Activated naive CD8-positive, alpha-beta T cell treated with anti-CD3 and anti-CD28 coated beads, Interleukin-2, amount 10 ng/mL, durations not matched to agents 7 days and 5 days (primary cell): ENCODE data around the gene LILRA2. TPM values are rescaled to one million over a fixed set of nuclear protein-coding genes. Genes with fewer than 3 reads are reported as not detected.
"Not testable (repeated sequence)": the region's sequence is repeated elsewhere in the genome, so short reads cannot be mapped to it uniquely, and the experiment has no call there.

ENCODE experiments used
- ATAC-seq: fragments of 150-1000 bp; cut with Tn5 transposase; one replicate; pipeline ENCODE4 v1.10.0; 2021; ENCODE audit warnings: low read depth, moderate library complexity
- POLR2A ChIA-PET: fragments of 350-600 bp; sonication (Branson Sonifier 250); formaldehyde crosslinking; loops from one replicate; lab custom pipeline; 2021; ENCODE audit warnings: antibody characterized with exemption; lab: Charles Lee
- DNase-seq: peaks from one replicate; pipeline ENCODE4 v3.0.0; 2021
- H3K27ac Mint-ChIP-seq: one replicate; pipeline ENCODE4 v1.8.0; 2022; ENCODE audit warnings: mild to moderate bottlenecking, mixed read lengths
- H3K27me3 Mint-ChIP-seq: one replicate; pipeline ENCODE4 v1.8.0; 2022; ENCODE audit warnings: mild to moderate bottlenecking, moderate library complexity, mixed read lengths
- H3K36me3 Mint-ChIP-seq: one replicate; pipeline ENCODE4 v1.8.0; 2021; ENCODE audit warnings: mild to moderate bottlenecking, mixed read lengths
- H3K4me1 Mint-ChIP-seq: one replicate; pipeline ENCODE4 v1.8.0; 2021; ENCODE audit warnings: mixed read lengths
- H3K4me3 Mint-ChIP-seq: one replicate; pipeline ENCODE4 v1.8.0; 2022; ENCODE audit warnings: mild to moderate bottlenecking, moderate library complexity, mixed read lengths
- H3K9me3 Mint-ChIP-seq: one replicate; pipeline ENCODE4 v1.8.0; 2021; ENCODE audit warnings: mixed read lengths
- total RNA-seq, 2 experiments: library from RNA; stranded (reverse); gene quantifications; one replicate each; pipeline ENCODE4 v1.2.3, GENCODE V29; 2021

The LILRA2 gene
- total RNA-seq, 2 experiments from 2014 or later = 0.65 TPM; not detected in 1

DNA sequence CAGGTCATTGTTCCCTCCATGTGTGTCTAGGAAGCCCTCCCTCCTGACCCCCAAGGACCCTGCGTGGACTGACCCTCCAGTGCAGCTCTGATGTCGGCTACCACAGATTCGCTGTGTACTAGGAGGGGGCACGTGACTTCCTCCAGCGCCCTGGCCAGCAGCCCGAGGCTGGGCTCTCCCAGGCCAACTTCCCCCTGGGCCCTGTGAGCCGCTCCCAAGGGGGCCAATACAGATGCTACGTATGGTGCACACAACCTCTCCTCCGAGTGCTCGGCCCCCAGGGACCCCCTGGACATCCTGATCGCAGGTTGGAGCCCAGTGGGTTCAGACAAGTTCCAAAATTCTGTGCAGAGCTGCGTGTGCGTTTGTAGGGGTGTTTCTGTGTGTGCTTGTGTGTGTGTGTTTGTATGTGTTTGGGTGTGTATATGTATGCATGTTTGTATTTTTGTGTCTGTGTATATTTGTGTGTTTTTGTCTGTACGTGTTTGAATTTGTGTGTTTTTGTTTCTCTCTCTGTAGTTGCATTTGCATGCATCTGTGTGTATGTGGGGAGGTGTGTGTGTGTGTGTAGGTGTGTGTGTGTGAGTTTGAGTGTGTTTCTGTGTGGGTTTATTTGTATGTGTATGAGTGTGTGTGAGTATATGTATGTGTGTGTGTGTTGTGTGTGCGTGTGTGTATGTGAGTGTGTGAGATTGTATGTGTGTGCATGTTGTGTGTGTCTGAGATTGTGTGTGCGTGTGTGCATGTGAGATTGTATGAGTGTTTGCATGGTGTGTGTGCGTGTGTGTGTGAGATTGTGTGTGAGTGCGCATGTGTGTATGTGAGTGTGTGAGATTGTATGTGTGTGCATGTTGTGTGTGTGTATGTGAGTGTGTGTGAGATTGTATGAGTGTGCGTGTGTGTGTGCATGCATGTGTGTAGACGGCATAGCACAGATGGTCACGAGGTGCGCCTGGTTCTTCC is 21.4 kb upstream of the LILRA2 start:
- POLR2A ChIA-PET = no interaction called here
- no peaks in the 10 kb centered on the region for H3K36me3 Mint-ChIP-seq

DNA sequence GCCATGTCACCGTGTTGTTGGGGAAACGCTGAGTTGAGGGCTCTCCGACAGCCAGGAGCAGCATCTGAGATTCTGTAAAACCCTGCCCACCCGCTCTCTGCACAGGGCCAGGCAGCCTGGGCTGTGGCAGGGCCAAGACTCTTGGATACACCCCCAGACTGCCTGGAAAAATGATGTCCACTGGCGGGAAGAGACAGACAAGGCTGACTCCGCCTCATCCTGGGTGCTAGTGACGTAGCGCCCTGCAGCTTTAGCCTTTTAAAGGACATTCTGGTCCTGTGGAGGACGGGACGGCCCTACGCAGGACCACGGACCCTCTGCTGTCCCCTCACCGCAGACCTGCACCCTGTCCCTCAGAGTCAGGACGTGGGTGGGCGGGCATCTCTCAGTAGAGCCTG is 20.7 kb upstream of the LILRA2 start:
- H3K27ac Mint-ChIP-seq = no peak overlapping the region
- no peak overlapping the region for H3K4me3 Mint-ChIP-seq
- DNase-seq = no peak
- peaks cover 4% of the 10 kb centered on the region for H3K9me3 Mint-ChIP-seq
- ATAC-seq = no peak
- POLR2A ChIA-PET = no interaction called here
- H3K4me1 Mint-ChIP-seq = peaks cover 7% of the 10 kb centered on the region
- H3K36me3 Mint-ChIP-seq = no peaks in the 10 kb centered on the region
- peaks cover 17% of the 10 kb centered on the region for H3K27me3 Mint-ChIP-seq

More for the DNA sequence above, 21.4 kb upstream of the LILRA2 start:
- Mint-ChIP-seq H3K9me3 (peaks cover 4% of the 10 kb centered on the region), H3K27ac (no peak overlapping the region), H3K27me3 (peaks cover 17% of the 10 kb centered on the region), H3K4me1 (peaks cover 7% of the 10 kb centered on the region), H3K4me3 (no peak overlapping the region)
- ATAC-seq = no peak
- DNase-seq = no peak

DNA sequence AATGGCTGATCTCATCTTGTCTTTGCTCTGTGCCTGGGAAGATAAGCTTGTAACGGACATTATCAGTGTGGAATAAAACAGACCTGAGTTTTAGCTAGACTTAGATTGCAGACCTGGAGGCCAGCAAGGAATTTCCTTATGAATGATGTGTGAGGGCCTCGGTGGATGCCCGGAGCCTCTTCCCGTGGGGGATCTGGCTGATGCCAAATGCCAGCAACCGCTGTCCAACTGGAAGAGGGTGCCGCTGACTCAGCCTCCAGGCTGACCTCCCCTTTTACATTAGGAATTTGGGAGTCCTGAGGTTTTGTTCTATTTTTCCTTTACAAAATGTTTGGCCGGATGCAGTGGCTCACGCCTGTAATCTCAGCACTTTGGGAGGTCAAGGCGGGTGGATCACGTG is 19.6 kb upstream of the LILRA2 start:
- DNase-seq (no peak), ATAC-seq (no peak)
- POLR2A ChIA-PET = no interaction called here
- H3K9me3 Mint-ChIP-seq = peaks cover 4% of the 10 kb centered on the region
- H3K27me3 Mint-ChIP-seq = peaks cover 25% of the 10 kb centered on the region
- no peak overlapping the region for H3K4me3 Mint-ChIP-seq
- H3K27ac Mint-ChIP-seq = no peak overlapping the region
- peaks cover 7% of the 10 kb centered on the region for H3K4me1 Mint-ChIP-seq
- H3K36me3 Mint-ChIP-seq = no peaks in the 10 kb centered on the region

DNA sequence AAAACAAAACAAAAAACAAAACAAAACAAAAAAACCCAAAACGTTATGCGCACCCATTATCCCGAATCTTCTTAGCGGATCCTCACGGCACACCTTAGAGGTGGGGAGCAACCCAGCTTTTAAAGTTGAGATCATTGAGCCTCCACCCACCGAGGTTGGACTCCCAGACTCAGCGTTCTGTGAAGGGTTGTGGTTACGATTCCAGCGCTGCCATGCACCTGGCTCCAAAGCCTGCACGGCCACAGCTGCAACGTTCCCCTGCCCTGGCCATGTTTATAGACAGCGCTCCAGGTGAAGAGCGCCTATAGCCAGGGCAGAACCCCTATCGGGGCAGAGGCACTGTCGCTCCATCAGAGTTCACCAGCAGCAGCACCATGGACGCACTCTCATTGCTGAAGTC is 18.7 kb upstream of the LILRA2 start:
- ATAC-seq (no peak), DNase-seq (no peak)
- no peaks in the 10 kb centered on the region for H3K36me3 Mint-ChIP-seq
- H3K4me3 Mint-ChIP-seq = no peak overlapping the region
- peaks cover 4% of the 10 kb centered on the region for H3K9me3 Mint-ChIP-seq
- no peak overlapping the region for H3K27ac Mint-ChIP-seq
- POLR2A ChIA-PET = no interaction called here
- H3K27me3 Mint-ChIP-seq = peaks cover 28% of the 10 kb centered on the region
- peaks cover 7% of the 10 kb centered on the region for H3K4me1 Mint-ChIP-seq

DNA sequence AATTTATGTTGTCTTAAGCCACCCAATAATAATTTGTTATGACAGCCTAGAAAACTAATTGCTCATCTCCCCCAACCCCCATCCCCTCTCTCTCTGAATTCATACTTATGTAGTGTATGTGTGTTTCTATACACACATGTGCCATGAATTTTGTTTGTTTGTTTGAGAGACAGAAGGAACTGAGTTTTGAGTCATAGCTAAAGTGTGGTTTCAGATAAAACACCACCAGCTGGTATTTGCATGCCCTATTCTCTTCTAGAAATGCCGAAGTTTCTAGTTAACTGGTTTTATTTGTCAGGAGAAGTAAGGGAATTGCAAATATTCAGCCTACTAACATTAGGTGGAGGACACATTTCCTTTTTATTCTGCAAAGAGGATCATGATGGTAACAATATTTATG is 17.4 kb upstream of the LILRA2 start:
- H3K9me3 Mint-ChIP-seq = peaks cover 4% of the 10 kb centered on the region
- H3K4me3 Mint-ChIP-seq = no peak overlapping the region
- peaks cover 28% of the 10 kb centered on the region for H3K27me3 Mint-ChIP-seq
- no peak for DNase-seq
- H3K4me1 Mint-ChIP-seq = peaks cover 6% of the 10 kb centered on the region
- POLR2A ChIA-PET = no interaction called here
- ATAC-seq = no peak
- H3K27ac Mint-ChIP-seq = no peak overlapping the region
- no peaks in the 10 kb centered on the region for H3K36me3 Mint-ChIP-seq

DNA sequence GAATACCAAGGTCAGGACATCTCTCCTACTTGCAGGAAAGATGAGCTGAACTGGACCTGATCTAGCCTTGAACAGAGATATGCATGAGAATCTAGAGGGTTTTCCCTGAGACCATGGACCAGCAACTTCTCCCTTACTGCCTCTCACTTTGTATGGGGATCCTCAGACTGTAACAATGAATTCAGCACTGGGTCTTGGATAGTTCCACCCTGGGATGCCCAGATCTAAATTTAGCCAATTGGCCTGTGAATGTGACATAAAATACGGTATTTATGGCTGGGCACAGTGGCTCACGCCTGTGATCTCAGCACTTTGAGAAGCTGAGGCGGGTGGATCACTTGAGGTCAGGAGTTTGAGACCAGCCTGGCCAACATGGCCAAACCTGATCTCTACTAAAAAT is 15.3 kb upstream of the LILRA2 start:
- no peaks in the 10 kb centered on the region for H3K36me3 Mint-ChIP-seq
- no peaks in the 10 kb centered on the region for H3K4me1 Mint-ChIP-seq
- DNase-seq (no peak), ATAC-seq (no peak)
- POLR2A ChIA-PET = no interaction called here
- H3K27ac Mint-ChIP-seq = no peak overlapping the region
- peaks cover 25% of the 10 kb centered on the region for H3K27me3 Mint-ChIP-seq
- H3K4me3 Mint-ChIP-seq = no peak overlapping the region
- H3K9me3 Mint-ChIP-seq = no peaks in the 10 kb centered on the region

DNA sequence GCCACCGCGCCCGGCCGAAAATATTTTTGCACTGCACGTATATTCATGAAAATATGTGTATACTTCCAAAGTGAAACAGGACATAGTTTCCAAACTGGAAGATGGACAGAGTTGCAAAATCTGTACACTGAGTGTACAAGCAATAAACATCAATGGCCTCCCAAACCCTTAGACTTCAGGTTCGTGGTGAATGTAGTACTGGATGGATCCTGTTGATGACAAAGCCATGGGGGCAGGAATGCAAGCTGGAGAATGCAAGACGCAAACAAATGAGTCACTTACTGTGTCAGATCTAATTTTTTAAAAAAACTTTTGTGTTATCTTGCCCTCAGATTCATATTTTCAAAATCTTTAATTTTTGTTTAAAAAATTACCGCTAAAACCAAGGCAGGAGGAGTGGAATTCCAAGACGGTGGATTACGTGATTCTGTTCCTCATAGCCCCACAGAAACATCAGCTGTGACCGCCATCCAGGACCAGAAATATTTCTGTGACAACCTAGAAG is 12.7 kb upstream of the LILRA2 start:
- no peak overlapping the region for H3K27ac Mint-ChIP-seq
- no peaks in the 10 kb centered on the region for H3K36me3 Mint-ChIP-seq
- H3K27me3 Mint-ChIP-seq = peaks cover 24% of the 10 kb centered on the region
- DNase-seq (no peak), ATAC-seq (no peak)
- POLR2A ChIA-PET = no interaction called here
- H3K4me3 Mint-ChIP-seq = no peak overlapping the region
- no peaks in the 10 kb centered on the region for H3K9me3 Mint-ChIP-seq
- H3K4me1 Mint-ChIP-seq = no peaks in the 10 kb centered on the region

DNA sequence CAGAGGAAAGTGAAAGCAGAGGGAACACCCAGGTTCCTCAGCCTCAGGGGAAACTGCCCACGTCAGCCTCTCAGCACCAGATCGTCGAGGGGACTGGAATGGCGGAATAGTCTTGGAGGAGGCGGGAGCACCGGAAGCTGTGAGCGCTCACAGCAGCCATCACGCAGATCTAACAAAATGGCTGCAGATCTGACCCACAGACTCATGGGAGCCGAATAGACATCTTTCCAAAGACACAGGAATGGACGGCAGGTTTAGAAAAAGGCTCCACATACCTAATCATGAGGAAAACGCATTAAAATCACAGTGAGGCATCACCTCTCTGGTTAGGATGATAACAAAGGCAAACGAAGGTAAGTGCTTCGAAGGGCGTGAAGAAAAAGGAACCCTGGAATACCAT is 11.8 kb upstream of the LILRA2 start:
- DNase-seq (no peak), ATAC-seq (no peak)
- Mint-ChIP-seq H3K4me3 (no peak overlapping the region), H3K27ac (no peak overlapping the region), H3K36me3 (no peaks in the 10 kb centered on the region), H3K4me1 (peaks cover under 1% of the 10 kb centered on the region), H3K9me3 (no peaks in the 10 kb centered on the region), H3K27me3 (peaks cover 25% of the 10 kb centered on the region)
- POLR2A ChIA-PET = no interaction called here

DNA sequence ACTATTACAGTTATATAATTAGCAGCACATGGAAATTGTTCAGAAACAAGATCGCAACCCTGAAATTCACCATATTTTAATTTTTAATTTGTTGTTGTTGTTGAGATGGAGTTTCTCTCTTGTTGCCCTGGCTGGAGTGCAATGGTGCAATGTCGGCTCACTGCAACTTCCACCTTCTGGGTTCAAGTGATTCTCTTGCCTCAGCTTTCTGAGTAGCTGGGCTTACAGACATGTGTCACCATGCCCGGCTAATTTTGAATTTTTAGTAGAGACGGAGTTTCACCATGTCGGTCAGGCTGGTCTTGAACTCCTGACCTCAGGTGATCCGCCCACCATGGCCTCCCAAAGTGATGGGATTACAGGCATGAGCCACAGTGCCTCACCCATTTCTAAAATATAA is 10.4 kb upstream of the LILRA2 start:
- ATAC-seq, H3K36me3 Mint-ChIP-seq, H3K9me3 Mint-ChIP-seq, POLR2A ChIA-PET, H3K27ac Mint-ChIP-seq, H3K4me1 Mint-ChIP-seq, DNase-seq, H3K4me3 Mint-ChIP-seq: not testable (repeated sequence)
- H3K27me3 Mint-ChIP-seq = peaks cover 32% of the 10 kb centered on the region

DNA sequence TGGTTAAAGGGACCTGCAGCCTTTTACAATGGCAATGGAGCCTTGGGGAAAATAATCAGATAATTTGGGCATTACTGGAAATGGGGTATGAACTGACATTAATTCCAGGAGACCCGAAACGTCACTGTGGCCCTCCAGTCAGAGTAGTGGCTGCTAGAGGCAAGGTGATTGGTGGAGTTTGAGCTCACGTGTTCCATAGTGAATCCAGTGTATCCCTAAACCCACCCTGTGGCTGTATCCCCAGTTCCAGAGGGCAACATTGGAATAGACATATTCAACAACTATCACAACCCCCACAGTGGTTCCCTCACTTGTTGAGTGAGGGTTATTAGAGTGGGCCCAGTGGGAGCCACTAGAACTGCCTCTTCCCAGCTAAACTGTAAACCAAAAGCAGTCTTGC is 3.3 kb upstream of the LILRA2 start:
- DNase-seq = no peak
- Mint-ChIP-seq H3K9me3 (no peaks in the 10 kb centered on the region), H3K27me3 (peaks cover 47% of the 10 kb centered on the region), H3K4me1 (peaks cover 16% of the 10 kb centered on the region), H3K4me3 (no peak overlapping the region), H3K27ac (no peak overlapping the region), H3K36me3 (no peaks in the 10 kb centered on the region)
- POLR2A ChIA-PET = no interaction called here
- ATAC-seq = no peak

DNA sequence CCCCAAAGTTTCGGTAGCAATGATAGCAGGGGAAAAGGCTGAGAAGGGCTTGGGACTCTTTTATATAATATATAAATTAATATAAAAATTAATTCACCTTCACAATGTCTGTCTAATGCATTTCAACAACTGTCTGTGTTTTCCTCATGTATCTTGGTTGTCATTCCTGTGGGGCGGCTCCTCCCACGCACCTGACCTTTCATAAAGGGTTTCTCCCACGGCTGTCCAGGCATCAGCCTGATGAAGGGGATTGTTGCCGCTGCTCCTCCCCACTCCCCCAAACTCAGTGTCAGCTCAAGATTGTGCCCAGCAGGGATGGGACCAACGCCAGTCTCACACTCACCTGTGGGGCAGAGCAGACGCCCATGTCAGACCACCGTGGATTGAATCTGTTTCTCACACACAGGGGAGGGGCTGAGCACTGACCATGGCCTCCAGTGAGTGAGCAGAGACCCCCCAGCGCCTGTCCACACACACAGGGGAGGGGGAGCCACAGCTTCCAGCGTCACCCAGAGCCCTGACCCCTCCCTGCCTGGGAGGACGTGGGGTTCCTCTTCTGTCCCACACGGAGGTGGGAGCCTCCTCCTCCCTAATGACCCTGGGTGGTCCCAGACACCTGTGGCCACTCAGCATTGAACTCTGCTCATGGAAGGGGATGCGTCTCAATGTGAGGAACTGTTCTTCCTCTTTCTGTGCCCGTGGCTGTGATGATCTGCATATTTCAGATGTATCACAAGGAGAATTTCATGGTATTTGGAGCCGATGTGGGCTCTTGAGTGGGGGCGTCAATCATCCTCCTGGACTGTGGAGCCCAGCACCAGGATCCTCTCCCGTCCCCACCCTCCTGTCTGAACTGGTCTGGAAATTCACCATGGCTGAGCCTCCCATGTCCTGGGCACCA is 1.6 kb upstream of the LILRA2 start:
- peaks cover 15% of the 10 kb centered on the region for H3K4me1 Mint-ChIP-seq
- ATAC-seq, H3K4me3 Mint-ChIP-seq, POLR2A ChIA-PET, H3K27ac Mint-ChIP-seq, DNase-seq, H3K9me3 Mint-ChIP-seq, H3K36me3 Mint-ChIP-seq: not testable (repeated sequence)
- H3K27me3 Mint-ChIP-seq = peaks cover 35% of the 10 kb centered on the region

DNA sequence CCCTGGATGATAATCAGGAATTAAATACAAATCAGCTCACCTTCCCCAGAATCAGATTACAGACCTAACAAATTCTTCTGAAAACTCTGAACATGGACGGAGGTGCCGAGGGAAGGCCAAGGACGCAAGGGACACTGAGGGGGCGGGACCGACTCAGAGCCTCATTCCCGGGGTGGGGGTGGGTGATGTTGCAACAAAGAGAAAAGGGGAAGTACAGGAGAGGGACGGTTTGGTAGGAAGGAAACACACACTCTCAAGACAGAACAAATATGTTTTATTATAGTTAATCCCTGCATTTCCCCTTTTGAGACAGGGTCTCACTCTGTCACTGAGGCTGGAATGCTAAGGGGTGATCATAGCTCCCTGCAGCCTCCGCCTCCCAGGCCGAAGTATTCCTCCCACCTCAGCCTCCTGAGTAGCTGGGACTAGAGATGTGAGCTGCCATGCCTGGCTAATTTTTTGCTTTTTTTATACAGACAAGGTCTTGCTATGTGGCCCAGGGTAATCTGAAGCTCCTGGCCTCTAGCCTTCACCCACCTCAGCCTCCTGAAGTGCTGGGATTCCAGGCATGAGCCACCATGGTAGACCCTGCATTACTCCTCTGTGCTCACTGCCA is 786 bp upstream of the LILRA2 start:
- H3K4me3 Mint-ChIP-seq = no peak overlapping the region
- H3K27ac Mint-ChIP-seq = peak overlapping the region; percentile 49
- peaks cover 28% of the 10 kb centered on the region for H3K27me3 Mint-ChIP-seq
- DNase-seq (no peak), ATAC-seq (no peak)
- no peaks in the 10 kb centered on the region for H3K36me3 Mint-ChIP-seq
- no peaks in the 10 kb centered on the region for H3K9me3 Mint-ChIP-seq
- H3K4me1 Mint-ChIP-seq = peaks cover 12% of the 10 kb centered on the region
- POLR2A ChIA-PET = no interaction called here

DNA sequence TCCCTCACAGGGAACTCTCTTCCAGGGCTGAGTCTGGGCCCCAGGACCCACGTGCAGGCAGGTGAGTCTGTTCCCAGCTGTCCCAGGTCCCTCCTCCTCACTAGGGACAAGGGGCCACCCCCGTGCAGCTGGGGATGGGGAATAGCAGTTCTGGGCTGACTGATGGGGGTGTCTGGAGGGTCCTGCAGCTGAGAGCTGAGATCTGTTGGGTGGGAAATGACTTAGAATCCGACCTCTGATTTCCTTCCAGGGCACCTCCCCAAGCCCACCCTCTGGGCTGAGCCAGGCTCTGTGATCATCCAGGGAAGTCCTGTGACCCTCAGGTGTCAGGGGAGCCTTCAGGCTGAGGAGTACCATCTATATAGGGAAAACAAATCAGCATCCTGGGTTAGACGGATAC is 461 bp downstream of the LILRA2 start:
- POLR2A ChIA-PET = no interaction called here
- Mint-ChIP-seq H3K9me3 (no peaks in the 10 kb centered on the region), H3K27ac (no peak overlapping the region), H3K27me3 (peaks cover 22% of the 10 kb centered on the region), H3K4me1 (peaks cover 7% of the 10 kb centered on the region), H3K4me3 (no peak overlapping the region), H3K36me3 (no peaks in the 10 kb centered on the region)
- ATAC-seq (no peak), DNase-seq (no peak)
